A549 (cell line): ENCODE results near the gene LIMS3. TPM values are rescaled to one million over a fixed set of nuclear protein-coding genes. Genes with fewer than 3 reads are reported as not detected.
A peak's percentile ranks its signal among the peaks of the same experiment; 100 is the strongest.
"Not testable (repeated sequence)": the region's sequence is repeated elsewhere in the genome, so short reads cannot be mapped to it uniquely, and the experiment has no call there.

Experiments
- ATAC-seq, 2 experiments: fragments of 200-7000 bp in 1 of 2; fragments of >200 bp in 1 of 2; cut with Nextera tagmentation in 1 of 2; cut with Tn5 transposase in 1 of 2; 3 replicates each; pipeline versions ENCODE4 v1.8.0 to v1.9.1; 2018 to 2020; ENCODE audit warnings: mild to moderate bottlenecking in 1 of 2, moderate library complexity in 1 of 2
- CTCF ChIA-PET: fragments of 300-600 bp; sonication (Branson Sonifier 250); formaldehyde crosslinking; extraction: SDS; loops from one replicate; lab custom pipeline; 2021; ENCODE audit warnings: antibody characterized with exemption, inconsistent platforms; lab: Yijun Ruan, JAX
- POLR2A ChIA-PET: fragments of 350-600 bp; formaldehyde crosslinking; extraction: SDS; loops from one replicate; lab custom pipeline; 2021; ENCODE audit warnings: antibody characterized with exemption, inconsistent platforms; lab: Yijun Ruan, JAX
- DNase-seq, 2 experiments: peaks; one replicate each; pipeline versions ENCODE4 v3.0.0 to v3.0.0-alpha.2; 2011 to 2016; ENCODE audit warnings: low read depth in 1 of 2, low spot score in 1 of 2
- FAIRE-seq: peaks from 2 replicates; lab custom pipeline; 2011; peaks lifted over from hg19 to GRCh38; lab: Jason Lieb, UNC
- H3K27ac ChIP-seq, 2 experiments: fragments of >200 bp; sonication (Bioruptor Twin); formaldehyde crosslinking; 3 replicates each; pipeline ENCODE4 v1.5.1; 2016 to 2017
- H3K4me1 ChIP-seq: fragments of >200 bp; sonication (Bioruptor Twin); formaldehyde crosslinking; 3 replicates; pipeline ENCODE4 v1.6.1; 2016
- H3K4me2 ChIP-seq: fragments of >200 bp; sonication (Bioruptor Twin); formaldehyde crosslinking; 3 replicates; pipeline ENCODE4 v1.6.1; 2016
- H3K4me3 ChIP-seq: fragments of >200 bp; sonication (Bioruptor Twin); formaldehyde crosslinking; 3 replicates; pipeline ENCODE4 v1.5.1; 2016
- H3K9me3 ChIP-seq: fragments of >200 bp; sonication (Bioruptor Twin); formaldehyde crosslinking; 3 replicates; pipeline ENCODE4 v1.6.1; 2016
- WGBS: methylation state at CpG from one replicate; pipeline ENCODE4 v1.1.6; 2017; ENCODE audit errors: missing lambda C conversion rate; 5-methylcytosine and 5-hydroxymethylcytosine counted together
- polyA plus RNA-seq, 4 experiments: library from polyadenylated mRNA; depleted of rRNA in 3 of 4; stranded (reverse); fragments of >200 nt; fragmentation: RNase III in 1 of 4; extraction: RNeasy Plus Mini Kit Qiagen cat#74134 plus additional on column Dnase treatment in 1 of 4; gene quantifications; 2 replicates in 3 of 4; 3 replicates in 1 of 4; pipeline ENCODE4 v1.2.3, GENCODE V29; 2011 to 2017

The LIMS3 gene
- polyA plus RNA-seq, 2 of the 4 experiments (the other 2 are of a cell fraction), result not detected

DNA sequence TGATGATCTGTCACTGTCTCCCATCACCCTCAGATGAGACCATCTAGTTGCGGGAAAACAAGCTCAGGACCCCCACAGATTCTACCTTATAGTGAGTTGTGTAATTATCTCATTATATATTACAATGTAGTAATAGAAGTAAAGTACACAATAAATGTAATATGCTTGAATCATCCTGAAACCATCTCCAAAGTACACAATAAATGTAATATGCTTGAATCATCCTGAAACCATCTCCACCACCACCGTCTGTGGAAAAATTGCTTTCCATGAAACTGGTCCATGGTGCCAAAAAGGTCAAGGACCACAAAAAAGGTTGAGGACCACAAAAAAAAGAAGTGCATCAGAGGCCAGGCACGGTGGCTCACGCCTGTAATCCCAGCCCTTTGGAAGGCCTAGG, 29.3 kb downstream of the LIMS3 start:
- H3K4me1 ChIP-seq, FAIRE-seq, H3K9me3 ChIP-seq, H3K27ac ChIP-seq, H3K4me2 ChIP-seq, CTCF ChIA-PET, H3K4me3 ChIP-seq, POLR2A ChIA-PET, DNase-seq: not testable (repeated sequence)
- ATAC-seq, result peak; percentile 66 to 81; a peak in 5 of 6 replicates
- no CpG with 5 or more reads among the region's 4 CpGs for WGBS

GRCh38 chr2:109929222-109929621, 30.7 kb downstream of the LIMS3 start:
- H3K4me2 ChIP-seq, H3K4me3 ChIP-seq, H3K9me3 ChIP-seq, CTCF ChIA-PET, POLR2A ChIA-PET, DNase-seq, FAIRE-seq, H3K27ac ChIP-seq, H3K4me1 ChIP-seq: not testable (repeated sequence)
- WGBS, result no CpG with 5 or more reads among the region's 1 CpG
- peak in 1 of 2 experiments; percentile 48; a peak in 3 of 6 replicates for ATAC-seq

- H3K4me3 ChIP-seq, H3K4me2 ChIP-seq, ATAC-seq, FAIRE-seq, H3K4me1 ChIP-seq, POLR2A ChIA-PET, H3K27ac ChIP-seq, H3K9me3 ChIP-seq, DNase-seq, CTCF ChIA-PET: not testable (repeated sequence)
- WGBS, result no CpG with 5 or more reads among the region's 6 CpGs
Observed at GRCh38 chr2:109936534-109936933, 38.0 kb downstream of the LIMS3 start.

GRCh38 chr2:109945362-109945761, 46.9 kb downstream of the LIMS3 start:
- DNase-seq, H3K4me2 ChIP-seq, H3K4me1 ChIP-seq, H3K27ac ChIP-seq, CTCF ChIA-PET, FAIRE-seq, POLR2A ChIA-PET, ATAC-seq, H3K9me3 ChIP-seq, H3K4me3 ChIP-seq: not testable (repeated sequence)
- WGBS, result no CpG with 5 or more reads among the region's 3 CpGs

GRCh38 chr2:109947262-109947958, 48.9 kb downstream of the LIMS3 start:
- DNase-seq, CTCF ChIA-PET, H3K4me2 ChIP-seq, H3K4me1 ChIP-seq, H3K27ac ChIP-seq, ATAC-seq, H3K4me3 ChIP-seq, H3K9me3 ChIP-seq, POLR2A ChIA-PET, FAIRE-seq: not testable (repeated sequence)
- WGBS, result no CpG with 5 or more reads among the region's 71 CpGs

- H3K9me3 ChIP-seq, H3K4me1 ChIP-seq, POLR2A ChIA-PET, H3K27ac ChIP-seq, H3K4me2 ChIP-seq, ATAC-seq, H3K4me3 ChIP-seq, FAIRE-seq, DNase-seq, CTCF ChIA-PET: not testable (repeated sequence)
- WGBS, result no CpG with 5 or more reads among the region's 31 CpGs
Observed at GRCh38 chr2:109947959-109948520, 49.6 kb downstream of the LIMS3 start.

GRCh38 chr2:109950146-109950843, 51.8 kb downstream of the LIMS3 start:
- ATAC-seq, H3K4me2 ChIP-seq, POLR2A ChIA-PET: not testable (repeated sequence)

DNA sequence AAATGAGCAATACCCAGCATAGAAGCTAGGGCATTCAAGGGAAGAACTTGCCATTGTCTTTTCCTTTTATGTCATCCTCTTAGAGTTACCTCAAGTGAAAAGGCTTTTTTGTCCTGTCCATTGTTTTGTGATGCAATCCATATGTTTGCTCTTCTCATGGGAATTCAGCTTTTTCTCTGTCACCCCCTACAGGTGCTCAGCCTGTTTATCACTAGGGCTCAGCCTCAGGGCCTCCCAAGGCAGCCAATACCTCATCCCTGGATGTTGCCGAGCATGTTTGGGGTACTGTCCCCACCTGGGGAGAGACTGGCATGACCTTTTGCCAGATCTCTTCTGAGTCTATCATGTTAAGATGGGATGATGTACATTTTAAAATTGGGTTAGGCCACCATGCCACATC, 65.5 kb downstream of the LIMS3 start:
- H3K4me1 ChIP-seq, H3K4me3 ChIP-seq, H3K27ac ChIP-seq, DNase-seq, CTCF ChIA-PET, H3K4me2 ChIP-seq, FAIRE-seq, POLR2A ChIA-PET, H3K9me3 ChIP-seq: not testable (repeated sequence)
- ATAC-seq, result peak; percentile 20 to 54; a peak in 2 of 6 replicates
- no CpG with 5 or more reads among the region's 1 CpG for WGBS

More at GRCh38 chr2:109950146-109950843, 51.8 kb downstream of the LIMS3 start:
- H3K4me3 ChIP-seq, H3K9me3 ChIP-seq, FAIRE-seq, H3K4me1 ChIP-seq, DNase-seq, H3K27ac ChIP-seq, CTCF ChIA-PET: not testable (repeated sequence)
- no CpG with 5 or more reads among the region's 9 CpGs for WGBS

DNA sequence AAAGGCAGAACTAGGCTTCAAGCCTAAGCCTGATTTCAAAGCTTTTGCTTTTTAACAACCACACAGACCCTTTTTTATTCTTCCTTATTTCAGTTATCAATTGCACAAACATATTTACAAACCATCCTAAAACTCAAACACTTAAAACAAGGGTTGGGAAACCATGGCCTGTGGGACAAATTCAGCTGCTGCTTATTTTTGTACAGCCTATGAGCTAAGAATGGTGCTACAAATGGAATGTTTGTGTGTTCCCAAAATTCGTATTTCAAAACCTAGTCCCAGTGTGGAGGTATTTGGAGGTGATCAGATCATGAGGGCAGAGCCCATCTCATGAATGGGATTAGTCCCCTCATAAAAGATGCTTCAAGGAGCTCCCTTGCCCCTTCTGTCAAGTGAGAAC, 67.0 kb downstream of the LIMS3 start:
- DNase-seq, H3K4me1 ChIP-seq, H3K4me2 ChIP-seq, H3K9me3 ChIP-seq, POLR2A ChIA-PET, ATAC-seq, H3K4me3 ChIP-seq, FAIRE-seq, CTCF ChIA-PET, H3K27ac ChIP-seq: not testable (repeated sequence)
- WGBS, result no CpG with 5 or more reads among the region's 1 CpG

DNA sequence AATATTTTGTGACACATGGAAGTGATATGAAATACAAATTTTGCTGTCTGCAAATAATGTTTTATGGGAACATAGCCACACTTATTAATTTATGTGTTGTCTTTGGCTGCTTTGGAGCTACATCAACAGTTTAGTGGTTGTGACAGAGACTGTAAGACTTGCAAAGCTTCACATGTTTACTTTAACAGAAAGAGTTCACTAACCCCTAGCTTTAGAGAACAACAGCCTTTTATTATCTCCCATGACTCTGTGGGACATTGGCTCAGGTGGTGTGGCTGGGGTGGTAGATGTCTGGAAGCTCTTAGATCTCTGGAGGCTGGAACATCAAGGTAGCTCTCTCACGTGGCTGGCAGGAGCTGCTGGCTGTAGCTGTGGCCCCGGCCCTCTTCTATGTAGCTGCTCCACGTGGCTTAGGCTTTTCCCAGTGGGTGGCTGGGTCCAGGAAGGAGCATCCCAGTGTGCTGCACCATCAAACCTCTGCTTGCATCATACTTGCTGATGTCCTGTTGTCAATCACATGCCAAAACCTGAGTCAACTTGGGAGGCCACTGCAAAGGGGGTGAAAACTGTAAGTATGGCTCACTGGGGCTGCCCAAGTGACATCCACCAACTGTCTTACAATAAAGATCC, 67.7 kb downstream of the LIMS3 start:
- H3K4me3 ChIP-seq, H3K27ac ChIP-seq, DNase-seq, FAIRE-seq, H3K9me3 ChIP-seq, ATAC-seq, POLR2A ChIA-PET, CTCF ChIA-PET, H3K4me1 ChIP-seq, H3K4me2 ChIP-seq: not testable (repeated sequence)
- WGBS, result no CpG with 5 or more reads among the region's 3 CpGs

DNA sequence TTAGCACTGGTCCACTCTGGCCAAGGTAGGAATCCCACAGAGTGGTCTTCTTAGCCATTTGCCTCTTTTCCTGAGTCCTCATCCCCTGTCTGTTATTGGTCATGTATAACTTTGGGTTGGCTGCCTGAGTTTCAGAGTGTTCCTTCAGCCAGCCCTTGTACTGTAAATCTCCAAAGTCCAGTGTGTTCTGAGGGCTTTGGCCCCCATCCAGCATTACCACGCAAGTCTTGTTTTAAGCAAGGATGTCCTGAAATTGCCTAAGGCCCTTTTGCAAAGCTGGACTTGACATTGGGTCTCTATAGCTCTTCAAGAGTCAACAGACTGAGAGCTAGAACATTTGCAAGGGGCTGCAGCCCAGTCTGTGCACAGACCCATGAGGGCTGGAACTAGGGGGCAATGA, 68.4 kb downstream of the LIMS3 start:
- ATAC-seq, H3K4me1 ChIP-seq, CTCF ChIA-PET, H3K4me3 ChIP-seq, H3K9me3 ChIP-seq, DNase-seq, H3K27ac ChIP-seq, H3K4me2 ChIP-seq, FAIRE-seq, POLR2A ChIA-PET: not testable (repeated sequence)
- no CpG with 5 or more reads among the region's 1 CpG for WGBS
